K562 (cell line): ENCODE results near the gene C1orf105. TPM values are rescaled to one million over a fixed set of nuclear protein-coding genes. Genes with fewer than 3 reads are reported as not detected.

Experiments
- ATAC-seq: fragments of 200-7000 bp; cut with Tn5 transposase; 3 replicates; pipeline ENCODE4 v1.9.1; 2020; ENCODE audit warnings: moderate library complexity
- BruUV-seq: library from RNA; stranded (reverse); fragments of 400-500 nt; replicated peaks from 2 replicates; lab custom pipeline; 2021; lab: Mats Ljungman, UMichigan
- CTCF ChIA-PET: fragments of 300-600 bp; formaldehyde crosslinking; extraction: SDS; loops from one replicate; lab custom pipeline; 2021; ENCODE audit warnings: low intra/inter-chr PET ratio; lab: Yijun Ruan, JAX
- POLR2A ChIA-PET: fragments of 300-600, 350-650 bp; sonication (Branson Sonifier 250); formaldehyde crosslinking; extraction: SDS; loops from one replicate; lab custom pipeline; 2021; ENCODE audit warnings: antibody characterized with exemption, inconsistent platforms; lab: Yijun Ruan, JAX
- DNase-seq, 4 experiments: peaks; one replicate each; pipeline versions ENCODE4 v3.0.0 to v3.0.0-alpha.2; 2011 to 2018; ENCODE audit warnings: low spot score in 3 of 4, mixed read lengths in 3 of 4; ENCODE audit errors: extremely low read depth in 1 of 4
- FAIRE-seq: peaks from 2 replicates; lab custom pipeline; 2011; peaks lifted over from hg19 to GRCh38; lab: Jason Lieb, UNC
- H2AFZ ChIP-seq: 2 replicates; pipeline ENCODE4 v1.6.0; 2011; ENCODE audit warnings: low read depth, low read length, control low read depth, inconsistent platforms
- H3K27ac ChIP-seq: fragments of 200-600 bp; 3 replicates; pipeline ENCODE4 v1.8.0; 2011; ENCODE audit warnings: low read depth, mild to moderate bottlenecking, control low read depth, inconsistent platforms, low read length, moderate library complexity, mixed read lengths; ENCODE audit errors: extremely low read depth
- H3K27me3 ChIP-seq, 2 experiments: fragments of 300-600 bp in 1 of 2; 2 replicates in 1 of 2; 3 replicates in 1 of 2; pipeline versions ENCODE4 v1.6.0 to v1.8.0; 2011; ENCODE audit warnings: inconsistent platforms in 2 of 2, low read length in 2 of 2, mild to moderate bottlenecking in 1 of 2, mixed read lengths in 1 of 2, moderate library complexity in 1 of 2; ENCODE audit not compliant: control insufficient read depth in 2 of 2, insufficient read depth in 2 of 2
- H3K36me3 ChIP-seq: fragments of 300-600 bp; 3 replicates; pipeline ENCODE4 v1.8.0; 2011; ENCODE audit warnings: mild to moderate bottlenecking, low read length, inconsistent platforms; ENCODE audit not compliant: control insufficient read depth, insufficient read depth
- H3K4me1 ChIP-seq, 2 experiments: fragments of 200-600 bp in 1 of 2; replicated peaks in 1 of 2; 2 replicates in 1 of 2; 3 replicates in 1 of 2; pipeline versions ENCODE4 v1.5.1 to v1.8.0; 2011; ENCODE audit warnings: inconsistent platforms in 2 of 2, low read length in 2 of 2, mild to moderate bottlenecking in 1 of 2, mixed read lengths in 1 of 2, moderate library complexity in 1 of 2; ENCODE audit not compliant: control insufficient read depth in 2 of 2, insufficient read depth in 2 of 2
- H3K4me2 ChIP-seq: 2 replicates; pipeline ENCODE4 v1.6.1; 2011; ENCODE audit warnings: low read length, control low read depth, inconsistent platforms, mixed read lengths; ENCODE audit not compliant: insufficient read depth
- H3K4me3 ChIP-seq: fragments of 200-600 bp; sonication (generic), shearing (Covaris generic); 2 replicates; pipeline ENCODE4 v1.5.1; 2016; ENCODE audit warnings: control low read depth, inconsistent platforms
- H3K79me2 ChIP-seq: fragments of 200-600 bp; 3 replicates; pipeline ENCODE4 v1.8.0; 2011; ENCODE audit warnings: low read length, inconsistent platforms; ENCODE audit not compliant: control insufficient read depth, insufficient read depth
- H3K9ac ChIP-seq, 2 experiments: 2 replicates each; pipeline versions ENCODE4 v1.6.0 to v1.6.1; 2011; ENCODE audit warnings: low read depth in 2 of 2, low read length in 2 of 2, control low read depth in 1 of 2, inconsistent platforms in 1 of 2, mild to moderate bottlenecking in 1 of 2, mixed read lengths in 1 of 2; ENCODE audit not compliant: insufficient read depth in 1 of 2
- H3K9me1 ChIP-seq: one replicate; pipeline ENCODE4 v1.6.0; 2011; ENCODE audit warnings: inconsistent platforms, mild to moderate bottlenecking, low read length, moderate library complexity; ENCODE audit not compliant: control insufficient read depth, insufficient read depth
- H3K9me3 ChIP-seq: replicated peaks from 2 replicates; pipeline ENCODE4 v1.5.1; 2011; ENCODE audit warnings: low read depth, low read length, inconsistent platforms; ENCODE audit not compliant: control insufficient read depth, insufficient read depth
- H4K20me1 ChIP-seq: replicated peaks from 2 replicates; pipeline ENCODE4 v1.6.1; 2011; ENCODE audit warnings: low read length, inconsistent platforms, mixed read lengths; ENCODE audit not compliant: control insufficient read depth, insufficient read depth
- ATF2 ChIP-seq: sonication (generic); formaldehyde crosslinking; IDR thresholded peaks from 2 replicates; pipeline ENCODE4 v1.8.1; 2022; ENCODE audit warnings: missing genetic modification reagents
- BDP1 ChIP-seq: IDR thresholded peaks from 3 replicates; pipeline ENCODE4 v1.6.1; 2011; ENCODE audit not compliant: insufficient read length, insufficient read depth
- CHAMP1 ChIP-seq: fragments of 450-650 bp; IDR thresholded peaks from 2 replicates; pipeline ENCODE4 v1.6.1; 2016; ENCODE audit warnings: mild to moderate bottlenecking
- EWSR1 ChIP-seq: fragments of 450-650 bp; IDR thresholded peaks from 2 replicates; pipeline ENCODE4 v1.6.1; 2018; ENCODE audit warnings: borderline replicate concordance, mild to moderate bottlenecking, low read depth, moderate library complexity; ENCODE audit not compliant: partially characterized antibody
- HNRNPLL ChIP-seq: fragments of 200-400 bp; formaldehyde crosslinking; IDR thresholded peaks from 2 replicates; pipeline ENCODE4 v1.6.1; 2017; ENCODE audit warnings: low read length, low read depth, mild to moderate bottlenecking; ENCODE audit not compliant: poor library complexity, severe bottlenecking
- KLF1 ChIP-seq: fragments of 450-650 bp; IDR thresholded peaks from 2 replicates; pipeline ENCODE4 v1.6.1; 2016; ENCODE audit warnings: missing genetic modification characterization, missing compliant biosample characterization
- NFIC ChIP-seq: fragments of 450-650 bp; IDR thresholded peaks from 2 replicates; pipeline ENCODE4 v1.6.1; 2017; ENCODE audit warnings: mild to moderate bottlenecking, inconsistent platforms
- RCOR1 ChIP-seq, 2 experiments: IDR thresholded peaks; 2 replicates each; pipeline ENCODE4 v1.6.1; 2012; ENCODE audit warnings: low read depth in 2 of 2, low read length in 2 of 2, borderline replicate concordance in 1 of 2, improper control_type of control experiment in 1 of 2
- TBL1XR1 ChIP-seq, 2 experiments: IDR thresholded peaks; 2 replicates each; pipeline ENCODE4 v1.6.1; 2012; ENCODE audit warnings: improper control_type of control experiment in 2 of 2, low read length in 2 of 2, mild to moderate bottlenecking in 1 of 2
- TFAP4 ChIP-seq: sonication (generic); formaldehyde crosslinking; IDR thresholded peaks from 2 replicates; pipeline ENCODE4 v1.8.0; 2022; ENCODE audit warnings: missing genetic modification reagents, mild to moderate bottlenecking, moderate library complexity, borderline replicate concordance
- YY1 ChIP-seq, 3 experiments: IDR thresholded peaks; 2 replicates each; pipeline ENCODE4 v1.6.1; 2011; ENCODE audit warnings: low read length in 2 of 3, mild to moderate bottlenecking in 2 of 3, moderate library complexity in 2 of 3, borderline replicate concordance in 1 of 3, control low read depth in 1 of 3, low read depth in 1 of 3; ENCODE audit not compliant: insufficient read depth in 3 of 3, insufficient replicate concordance in 2 of 3, control insufficient read depth in 1 of 3, insufficient read length in 1 of 3; ENCODE audit errors: extremely low read depth in 1 of 3
- ZBTB17 ChIP-seq: fragments of 450-650 bp; formaldehyde crosslinking; IDR thresholded peaks from 2 replicates; pipeline ENCODE4 v1.4.0; 2020; ENCODE audit warnings: mild to moderate bottlenecking
- ZFX ChIP-seq: sonication (generic); formaldehyde crosslinking; IDR thresholded peaks from 2 replicates; pipeline ENCODE4 v1.8.0; 2022; ENCODE audit warnings: mild to moderate bottlenecking, missing genetic modification reagents, moderate library complexity
- ZNF354B ChIP-seq: fragments of 250-450 bp; sonication (Bioruptor Pico); IDR thresholded peaks from 2 replicates; pipeline ENCODE4 v1.4.0; 2020
- ZNF77 ChIP-seq: fragments of 250-450 bp; sonication (Bioruptor Pico); IDR thresholded peaks from 2 replicates; pipeline ENCODE4 v1.5.0; 2020
- ZNF830 ChIP-seq: fragments of 250-450 bp; sonication (Bioruptor Pico); IDR thresholded peaks from 2 replicates; pipeline ENCODE4 v1.5.0; 2021; ENCODE audit warnings: mild to moderate bottlenecking
- WGBS: fragments of 100-300 bp; shearing (Covaris generic); methylation state at CpG from one replicate; pipeline ENCODE4 v1.1.6; 2016; ENCODE audit warnings: low coverage, mixed read lengths; ENCODE audit not compliant: insufficient coverage; ENCODE audit errors: missing lambda C conversion rate; 5-methylcytosine and 5-hydroxymethylcytosine counted together
- in situ Hi-C: fragments of 300-500 bp; cut with MboI; formaldehyde crosslinking; loops from 4 replicates; pipeline ENCODE4 v1.15.0; 2018; ENCODE audit warnings: inconsistent platforms, mixed read lengths
- intact Hi-C: fragments of 100-400 bp; cut with micrococcal nuclease; formaldehyde crosslinking; loops from 2 replicates; pipeline ENCODE4 v1.14.2; 2022
- polyA plus RNA-seq, 8 experiments: library from polyadenylated mRNA; depleted of rRNA in 4 of 8; stranded (reverse) in 5 of 8; unstranded in 3 of 8; fragments of >200 nt; fragmentation: Nextera tagmentation in 2 of 8; fragmentation: Illumina TruSeq in 1 of 8; extraction: Ambion mirVana in 2 of 8; extraction: Trizol in 1 of 8; gene quantifications; 2 replicates each; pipeline versions ENCODE4 v1.2.1 to v1.2.3, GENCODE V29; 2011 to 2014; ENCODE audit warnings: inconsistent platforms in 1 of 8, missing spikeins in 1 of 8
- total RNA-seq, 7 experiments: library from RNA; depleted of rRNA in 6 of 7; stranded (reverse); fragments of >200 nt in 6 of 7; fragmentation: Illumina TruSeq in 2 of 7; extraction: Trizol in 2 of 7; gene quantifications; 2 replicates each; pipeline versions ENCODE4 v1.2.1 to v1.2.3, GENCODE V29; 2011 to 2021; ENCODE audit warnings: low replicate concordance in 1 of 7

C1orf105 gene
- total and polyA plus RNA-seq, 9 of the 15 experiments (the other 6 are each of a cell fraction or from before 2014, with no cell fraction given): 0.08 TPM; not detected in 8

GRCh38 chr1:172410027-172410426 lies 10.5 kb upstream of the C1orf105 start (continued):
- no peak for TF ChIP-seq TFAP4

- POLR2A ChIA-PET: interaction anchor here (0.6 to 1.3 kb wide), 3 partner anchors 12 to 627 kb away, joined by 3 to 4 read pairs (median 3); no protein-coding TSS in a partner anchor
Observed at GRCh38 chr1:172411791-172412338, 8.6 kb upstream of the C1orf105 start.

More at GRCh38 chr1:172411791-172412338, 8.6 kb upstream of the C1orf105 start:
- DNase-seq: no peak
- H3K4me3 ChIP-seq: no peak overlapping the region
- no TSS peak for BruUV-seq
- no peaks in the 10 kb centered on the region for H3K79me2 ChIP-seq
- H3K4me1 ChIP-seq: no peaks in the 10 kb centered on the region
- CTCF ChIA-PET: no interaction called here
- TF ChIP-seq BDP1 (no peak), ZNF830 (CRISPR knock-in tag) (no peak), NFIC (no peak), YY1 (IDR thresholded peaks at IDR 0.05; ENCODE audit: borderline replicate concordance in 1 of 3, control insufficient read depth in 1 of 3, extremely low read depth in 1 of 3, insufficient read depth in 3 of 3, insufficient read length in 1 of 3, insufficient replicate concordance in 2 of 3, low read depth in 1 of 3, low read length in 2 of 3) (no peak), KLF1 (tag) (no peak), CHAMP1 (no peak), EWSR1 (no peak), TBL1XR1 (IDR thresholded peaks at IDR 0.05; ENCODE audit: low read length in 2 of 2) (no peak), ZNF77 (CRISPR knock-in tag) (no peak), HNRNPLL (no peak), ZNF354B (CRISPR knock-in tag) (no peak), RCOR1 (IDR thresholded peaks at IDR 0.05; ENCODE audit: borderline replicate concordance in 1 of 2, low read depth in 2 of 2, low read length in 2 of 2) (no peak), ZFX (CRISPR knock-in tag) (no peak), ATF2 (CRISPR knock-in tag) (no peak), ZBTB17 (CRISPR knock-in tag) (no peak)
- no peak overlapping the region for H3K4me2 ChIP-seq
- H3K27me3 ChIP-seq: no peaks in the 10 kb centered on the region
- no peak overlapping the region for H3K9ac ChIP-seq
- no peaks in the 10 kb centered on the region for H3K9me3 ChIP-seq
- in situ Hi-C loops (no loop called here), intact Hi-C loops (no loop called here)
- no peak overlapping the region for H3K27ac ChIP-seq
- H4K20me1 ChIP-seq: no peaks in the 10 kb centered on the region
- WGBS: 4% methylated on average over 2 of the region's 2 CpGs
- H3K9me1 ChIP-seq: no peaks in the 10 kb centered on the region
- no peak for FAIRE-seq
- H3K36me3 ChIP-seq: no peaks in the 10 kb centered on the region
- H2AFZ ChIP-seq: no peak overlapping the region
- no peak for ATAC-seq
